Activated T-helper 1 cell treated with anti-CD3 and anti-CD28 coated beads, Interleukin-12 subunit alpha, Interleukin-12 subunit beta, Interleukin-2, Interleukin-4 antibody, amounts not matched to agents 30 ng/mL and 10 ng/mL and 1 ng/mL, durations not matched to agents 14 hours and 24 hours and 36 hours (primary cell): Measurements from ENCODE around the gene TESK2. TPM values are rescaled to one million over a fixed set of nuclear protein-coding genes. Genes with fewer than 3 reads are reported as not detected.
"Not testable (repeated sequence)": the region's sequence is repeated elsewhere in the genome, so short reads cannot be mapped to it uniquely, and the experiment has no call there.

ENCODE experiments used
- DNase-seq: peaks from one replicate; pipeline ENCODE4 v3.0.0; 2021; ENCODE audit warnings: low spot score
- H3K27ac Mint-ChIP-seq: one replicate; pipeline ENCODE4 v1.8.0; 2021; ENCODE audit warnings: mild to moderate bottlenecking, mixed read lengths
- H3K27me3 Mint-ChIP-seq: one replicate; pipeline ENCODE4 v1.8.0; 2022; ENCODE audit warnings: mild to moderate bottlenecking, moderate library complexity, mixed read lengths; ENCODE audit not compliant: insufficient read depth
- H3K36me3 Mint-ChIP-seq: one replicate; pipeline ENCODE4 v1.8.0; 2021; ENCODE audit warnings: low read depth, mixed read lengths
- H3K4me1 Mint-ChIP-seq: one replicate; pipeline ENCODE4 v1.8.0; 2021; ENCODE audit warnings: low read depth, mixed read lengths
- H3K4me3 Mint-ChIP-seq: one replicate; pipeline ENCODE4 v1.8.0; 2021; ENCODE audit warnings: mild to moderate bottlenecking, moderate library complexity, mixed read lengths
- H3K9me3 Mint-ChIP-seq: one replicate; pipeline ENCODE4 v1.8.0; 2021; ENCODE audit warnings: mixed read lengths
- intact Hi-C: fragments of 100-400 bp; cut with micrococcal nuclease; formaldehyde crosslinking; loops from one replicate; pipeline ENCODE4 v1.15.1; 2024
- total RNA-seq: library from RNA; stranded (reverse); gene quantifications from 2 replicates; pipeline ENCODE4 v1.2.3, GENCODE V29; 2022

TESK2 gene, protein sequence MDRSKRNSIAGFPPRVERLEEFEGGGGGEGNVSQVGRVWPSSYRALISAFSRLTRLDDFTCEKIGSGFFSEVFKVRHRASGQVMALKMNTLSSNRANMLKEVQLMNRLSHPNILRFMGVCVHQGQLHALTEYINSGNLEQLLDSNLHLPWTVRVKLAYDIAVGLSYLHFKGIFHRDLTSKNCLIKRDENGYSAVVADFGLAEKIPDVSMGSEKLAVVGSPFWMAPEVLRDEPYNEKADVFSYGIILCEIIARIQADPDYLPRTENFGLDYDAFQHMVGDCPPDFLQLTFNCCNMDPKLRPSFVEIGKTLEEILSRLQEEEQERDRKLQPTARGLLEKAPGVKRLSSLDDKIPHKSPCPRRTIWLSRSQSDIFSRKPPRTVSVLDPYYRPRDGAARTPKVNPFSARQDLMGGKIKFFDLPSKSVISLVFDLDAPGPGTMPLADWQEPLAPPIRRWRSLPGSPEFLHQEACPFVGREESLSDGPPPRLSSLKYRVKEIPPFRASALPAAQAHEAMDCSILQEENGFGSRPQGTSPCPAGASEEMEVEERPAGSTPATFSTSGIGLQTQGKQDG
- total RNA-seq: 1.4 and 1.6 TPM in 2 replicates

DNA sequence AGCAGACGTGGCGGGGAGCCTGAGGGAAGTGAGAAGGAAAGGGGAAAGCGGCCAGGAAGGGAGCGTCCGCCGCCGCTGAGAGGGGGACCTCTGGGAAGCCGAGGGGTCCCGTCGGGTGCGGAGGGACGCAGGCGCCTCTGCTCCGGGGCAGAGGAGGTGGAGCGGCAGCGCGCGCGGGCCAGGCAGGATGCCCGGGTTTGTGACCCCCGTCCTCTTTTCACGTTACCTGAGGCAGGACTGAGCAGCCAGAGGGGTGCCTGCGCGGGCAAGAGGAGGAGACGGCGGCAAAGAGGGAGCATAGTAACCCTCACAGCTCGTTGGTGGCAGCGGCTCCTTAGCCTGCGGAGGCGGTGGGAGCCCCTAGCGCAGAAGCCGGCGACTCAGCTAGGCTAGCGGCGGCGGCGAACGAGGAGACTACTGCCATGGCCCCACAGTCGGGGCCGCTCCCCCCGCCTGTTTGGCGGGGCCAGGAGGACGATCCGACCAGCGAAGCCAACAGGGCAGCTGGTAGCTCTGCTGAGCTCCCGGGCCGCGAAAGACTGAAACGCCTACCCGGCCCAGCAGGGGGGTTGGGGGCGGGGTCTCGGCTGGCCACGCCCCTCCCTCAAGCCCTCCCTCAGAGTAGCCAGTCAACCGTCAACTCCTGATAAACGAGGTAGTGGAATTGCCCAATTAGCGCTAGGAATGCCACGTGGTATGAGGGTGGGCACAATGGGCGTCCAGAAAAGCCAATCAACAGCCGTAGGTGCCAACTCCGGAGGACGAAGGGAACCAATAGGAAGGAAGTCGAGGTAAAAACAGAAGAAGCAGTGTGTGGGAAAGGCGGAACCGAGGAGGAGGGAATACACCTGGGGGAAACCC is at the start of gene TESK2:
Gene TESK2 (minus strand): TSS at position 538 of the 861 bp plus-strand sequence. CDS start 33,378 bp downstream, outside the sequence.
- H3K4me3 Mint-ChIP-seq: no peak within 1 kb of the TSS
- no peaks in the 10 kb centered on the region for H3K9me3 Mint-ChIP-seq
- peaks cover 3% of the 10 kb centered on the region for H3K36me3 Mint-ChIP-seq
- intact Hi-C loops: loop anchor here (1.0 to 5.0 kb wide), 13 partner anchors 9 to 817 kb away; partner anchors contain the start of genes AKR1A1, ARMH1, BTBD19 and CCDC163
- H3K4me1 Mint-ChIP-seq: peaks cover 5% of the 10 kb centered on the region
- peak; percentile 97 for DNase-seq
- no peak within 1 kb of the TSS for H3K27ac Mint-ChIP-seq
- no peaks in the 10 kb centered on the region for H3K27me3 Mint-ChIP-seq

DNA sequence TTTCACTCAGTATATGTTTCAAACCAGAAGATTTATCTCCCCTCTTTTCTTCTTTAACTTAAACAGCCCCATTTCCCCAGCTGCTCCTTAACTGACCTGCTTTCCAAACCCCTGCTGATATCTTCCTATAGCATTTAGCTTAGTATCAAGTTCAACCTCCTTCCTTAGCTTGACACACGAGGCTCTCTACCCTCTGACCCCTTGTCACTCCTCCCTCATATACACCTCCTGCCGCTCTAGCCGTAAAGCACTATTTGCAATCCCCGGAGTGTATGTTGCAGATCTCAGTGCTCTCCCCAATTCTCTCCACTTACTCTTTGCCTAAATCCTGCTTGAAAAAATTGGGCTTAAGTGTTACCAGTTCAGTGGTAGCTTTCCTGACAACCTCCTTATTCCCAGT is 45.9 kb upstream of the TESK2 start:
- peaks cover under 1% of the 10 kb centered on the region for H3K36me3 Mint-ChIP-seq
- H3K4me1 Mint-ChIP-seq: peaks cover 16% of the 10 kb centered on the region
- H3K4me3 Mint-ChIP-seq: no peak overlapping the region
- H3K27me3 Mint-ChIP-seq: peaks cover 6% of the 10 kb centered on the region
- intact Hi-C loops: no loop called here
- H3K9me3 Mint-ChIP-seq: no peaks in the 10 kb centered on the region
- H3K27ac Mint-ChIP-seq: no peak overlapping the region
- no peak for DNase-seq

DNA sequence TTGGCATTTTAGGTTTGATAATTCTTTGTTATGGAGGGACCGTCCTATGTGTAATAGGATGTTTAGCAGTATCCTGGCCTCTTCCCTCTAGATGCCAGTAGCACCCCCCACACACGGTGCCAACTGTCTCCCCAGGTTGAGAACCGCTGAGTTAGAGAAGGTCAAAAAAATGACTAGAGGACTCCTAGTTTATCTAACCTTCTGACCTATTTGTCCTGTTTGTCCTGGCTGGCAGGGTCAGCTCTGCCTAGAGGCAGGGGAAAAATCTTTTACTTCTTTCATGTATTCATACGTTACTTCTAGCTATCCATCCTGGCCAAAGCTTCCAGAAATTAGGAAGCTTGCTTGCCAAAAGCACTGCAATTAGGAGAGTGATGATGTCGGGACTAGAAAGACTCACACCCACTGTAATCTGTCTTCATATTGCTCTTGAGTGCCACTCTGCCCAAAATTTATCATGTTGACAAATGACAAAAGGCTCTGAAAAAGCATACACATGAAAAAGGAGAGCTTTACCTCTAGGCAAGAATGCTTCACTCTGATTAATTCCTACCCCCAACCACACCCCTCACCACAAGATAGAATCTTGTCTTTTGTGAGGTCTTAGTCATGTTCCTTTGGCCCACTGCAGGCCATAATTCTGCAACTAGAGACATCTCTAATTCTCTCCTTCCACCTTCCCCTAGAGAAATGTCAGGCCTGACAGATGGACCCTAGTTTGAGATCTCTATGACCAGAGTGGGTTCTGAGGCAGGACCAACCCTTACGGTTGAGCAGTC is 45.2 kb upstream of the TESK2 start:
- no peak for DNase-seq
- H3K4me1 Mint-ChIP-seq: peaks cover 23% of the 10 kb centered on the region
- peaks cover 1% of the 10 kb centered on the region for H3K36me3 Mint-ChIP-seq
- intact Hi-C loops: no loop called here
- H3K9me3 Mint-ChIP-seq: no peaks in the 10 kb centered on the region
- H3K27me3 Mint-ChIP-seq: peaks cover 6% of the 10 kb centered on the region
- H3K4me3 Mint-ChIP-seq: no peak overlapping the region
- no peak overlapping the region for H3K27ac Mint-ChIP-seq

DNA sequence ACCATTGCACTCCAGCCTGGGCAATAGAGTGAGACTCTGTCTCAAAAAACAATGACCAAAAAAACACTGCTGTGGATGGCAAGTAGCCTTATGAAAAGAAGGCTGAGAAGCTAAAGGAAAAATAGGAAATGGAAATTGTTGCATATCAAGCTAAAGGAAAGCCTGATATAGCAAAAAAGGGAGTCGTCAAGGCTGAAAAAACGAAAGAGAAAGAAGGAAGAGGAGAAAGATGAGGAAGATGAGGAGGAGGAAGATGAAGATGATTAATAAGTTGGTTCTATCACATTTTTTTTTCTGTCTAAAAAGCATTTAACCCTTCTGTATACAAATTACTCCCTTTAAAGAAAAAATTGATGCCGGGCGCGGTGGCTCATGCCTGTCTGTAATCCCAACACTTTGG is 40.9 kb upstream of the TESK2 start:
- Mint-ChIP-seq H3K4me3 (no peak overlapping the region), H3K4me1 (peaks cover 19% of the 10 kb centered on the region), H3K9me3 (no peaks in the 10 kb centered on the region), H3K27ac (peak overlapping the region; percentile 19), H3K36me3 (peaks cover 1% of the 10 kb centered on the region), H3K27me3 (peaks cover 3% of the 10 kb centered on the region)
- DNase-seq: no peak
- intact Hi-C loops: no loop called here

DNA sequence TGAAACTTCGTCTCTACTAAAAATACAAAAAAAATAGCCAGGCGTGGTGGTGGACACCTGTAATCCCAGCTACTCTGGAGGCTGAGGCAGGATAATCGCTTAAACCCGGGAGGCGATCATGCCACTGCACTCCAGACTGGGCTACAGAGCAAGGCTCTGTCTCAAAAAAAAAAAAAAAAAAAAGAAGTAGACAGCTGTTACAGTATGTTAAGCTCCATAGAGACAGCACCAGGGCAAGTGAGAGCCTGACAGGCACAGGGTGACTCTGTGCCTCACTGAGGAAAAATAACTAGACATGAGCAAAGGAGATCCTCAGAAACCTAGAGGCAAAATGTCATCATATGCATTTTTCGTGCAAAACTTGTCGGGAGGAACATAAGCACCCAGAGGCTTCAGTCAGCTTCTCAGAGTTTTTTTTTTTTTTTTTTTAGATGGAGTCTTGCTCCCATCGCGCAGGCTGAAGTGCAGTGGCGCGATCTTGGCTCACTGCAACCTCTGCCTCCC is 39.7 kb upstream of the TESK2 start:
- Mint-ChIP-seq H3K27me3 (peaks cover 6% of the 10 kb centered on the region), H3K36me3 (peaks cover 1% of the 10 kb centered on the region), H3K4me1 (peaks cover 9% of the 10 kb centered on the region), H3K4me3 (no peak overlapping the region), H3K9me3 (no peaks in the 10 kb centered on the region), H3K27ac (no peak overlapping the region)
- intact Hi-C loops: no loop called here
- no peak for DNase-seq

DNA sequence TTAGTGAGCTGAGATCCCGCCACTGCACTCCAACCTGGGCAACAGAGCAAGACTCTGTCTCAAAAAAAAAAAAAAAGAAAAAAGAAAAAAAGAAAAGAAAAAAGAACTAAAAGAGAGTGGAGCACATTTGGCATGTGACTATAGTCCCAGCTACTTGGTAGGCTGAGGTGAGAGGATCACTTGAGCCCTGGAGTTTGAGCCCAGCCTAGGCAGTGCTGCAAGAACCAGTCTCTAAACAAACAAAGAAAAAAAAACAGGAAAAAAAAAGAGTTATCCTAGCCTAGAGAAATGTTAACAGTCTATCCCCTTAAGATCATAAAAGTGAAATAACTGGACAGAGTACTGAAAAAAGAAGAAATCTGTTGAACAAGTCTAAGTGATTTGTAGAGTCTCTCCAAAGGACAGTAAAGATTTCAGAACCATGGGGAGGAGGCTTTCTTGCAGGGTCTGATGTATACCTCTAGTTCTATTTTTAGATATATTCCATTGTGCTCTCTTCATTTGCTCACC is 35.2 kb upstream of the TESK2 start:
- Mint-ChIP-seq H3K4me3 (no peak overlapping the region), H3K36me3 (no peaks in the 10 kb centered on the region), H3K27me3 (peaks cover 4% of the 10 kb centered on the region), H3K27ac (no peak overlapping the region), H3K4me1 (peaks cover 26% of the 10 kb centered on the region), H3K9me3 (no peaks in the 10 kb centered on the region)
- intact Hi-C loops: no loop called here
- no peak for DNase-seq

DNA sequence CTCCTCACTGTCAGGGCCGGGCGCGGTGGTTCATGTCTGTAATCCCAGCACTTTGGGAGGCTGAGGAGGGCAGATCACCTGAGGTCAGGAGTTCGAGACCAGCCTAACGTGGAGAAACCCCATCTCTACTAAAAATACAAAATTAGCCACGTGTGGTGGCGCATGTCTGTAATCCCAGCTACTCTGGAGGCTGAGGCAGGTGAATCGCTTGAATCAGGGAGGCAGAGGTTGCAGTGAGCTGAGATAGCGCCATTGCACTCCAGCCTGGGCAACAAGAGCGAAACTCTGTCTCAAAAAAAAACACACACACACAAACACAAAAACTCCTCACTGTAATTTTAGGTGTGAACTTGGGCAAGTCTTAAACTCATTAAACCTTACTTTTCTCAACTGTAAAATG is 33.0 kb upstream of the TESK2 start:
- not testable (repeated sequence) for DNase-seq, H3K4me3 Mint-ChIP-seq, H3K36me3 Mint-ChIP-seq, H3K9me3 Mint-ChIP-seq, H3K27me3 Mint-ChIP-seq, H3K27ac Mint-ChIP-seq
- intact Hi-C loops: loop anchor here (2.0 to 5.0 kb wide), 4 partner anchors 33 to 793 kb away; partner anchors contain the start of genes BTBD19, DYNLT4, GPBP1L1 and RNU5D-1
- peaks cover 32% of the 10 kb centered on the region for H3K4me1 Mint-ChIP-seq

DNA sequence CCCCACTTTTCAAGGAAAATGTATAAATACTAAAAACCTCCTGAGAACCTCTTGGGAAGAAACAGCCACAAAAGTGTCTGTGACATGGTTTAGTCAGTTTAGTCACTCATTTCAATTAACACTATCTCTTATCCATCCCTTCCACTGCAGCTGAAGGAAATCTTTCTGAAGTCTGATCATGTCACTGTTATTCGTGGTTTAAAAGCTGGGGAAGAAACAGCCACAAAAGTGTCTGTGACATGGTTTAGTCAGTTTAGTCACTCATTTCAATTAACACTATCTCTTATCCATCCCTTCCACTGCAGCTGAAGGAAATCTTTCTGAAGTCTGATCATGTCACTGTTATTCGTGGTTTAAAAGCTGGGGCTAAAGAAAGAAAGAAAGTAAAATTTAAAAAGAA is 32.6 kb upstream of the TESK2 start:
- not testable (repeated sequence) for H3K36me3 Mint-ChIP-seq, DNase-seq, H3K9me3 Mint-ChIP-seq, H3K27me3 Mint-ChIP-seq
- H3K4me3 Mint-ChIP-seq: peak overlapping the region; percentile 98
- intact Hi-C loops: loop anchor here (2.0 to 5.0 kb wide), 4 partner anchors 33 to 793 kb away; partner anchors contain the start of genes BTBD19, DYNLT4, GPBP1L1 and RNU5D-1
- peaks cover 36% of the 10 kb centered on the region for H3K4me1 Mint-ChIP-seq
- peak overlapping the region; percentile 91 for H3K27ac Mint-ChIP-seq

DNA sequence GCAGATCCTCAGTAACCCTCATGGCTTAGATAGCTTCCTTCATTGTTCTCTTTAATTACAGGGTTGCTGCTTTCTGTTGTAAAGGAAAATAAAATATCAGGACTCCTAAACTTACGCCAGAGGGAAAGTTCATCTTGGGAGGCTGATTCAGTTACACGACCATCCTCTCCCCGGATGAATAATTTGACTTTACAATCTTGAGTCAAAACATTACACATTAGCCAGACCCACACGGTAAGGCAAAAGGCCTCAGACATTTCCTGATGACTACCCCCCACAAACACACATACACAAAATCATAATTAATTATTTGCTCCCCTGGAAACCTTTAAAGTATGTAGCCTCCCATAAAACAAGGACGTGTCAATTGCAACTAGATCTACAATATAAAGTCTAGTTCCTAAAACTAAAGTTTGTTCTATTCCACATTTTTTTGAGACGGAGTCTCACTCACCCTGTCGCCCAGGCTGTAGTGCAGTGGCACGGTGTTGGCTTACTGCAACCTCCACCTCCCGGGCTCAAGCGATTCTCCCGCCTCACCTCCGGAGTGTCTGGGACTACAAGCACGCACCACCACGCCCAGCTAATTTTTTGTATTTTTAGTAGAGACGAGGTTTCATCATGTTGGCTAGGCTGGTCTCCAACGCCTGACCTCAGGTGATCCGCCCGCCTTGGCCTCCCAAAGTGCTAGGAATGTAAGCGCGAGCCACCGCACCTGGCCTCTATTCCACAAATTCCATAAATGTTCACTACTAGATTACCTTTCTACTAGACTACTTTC is 31.6 kb upstream of the TESK2 start:
- DNase-seq: no peak
- intact Hi-C loops: loop anchor here (2.0 to 5.0 kb wide), 4 partner anchors 32 to 792 kb away; partner anchors contain the start of genes BTBD19, DYNLT4, GPBP1L1 and RNU5D-1
- H3K27ac Mint-ChIP-seq: peak overlapping the region; percentile 91
- peaks cover 10% of the 10 kb centered on the region for H3K36me3 Mint-ChIP-seq
- H3K4me3 Mint-ChIP-seq: peak overlapping the region; percentile 98
- no peaks in the 10 kb centered on the region for H3K9me3 Mint-ChIP-seq
- peaks cover 4% of the 10 kb centered on the region for H3K27me3 Mint-ChIP-seq
- H3K4me1 Mint-ChIP-seq: peaks cover 38% of the 10 kb centered on the region

DNA sequence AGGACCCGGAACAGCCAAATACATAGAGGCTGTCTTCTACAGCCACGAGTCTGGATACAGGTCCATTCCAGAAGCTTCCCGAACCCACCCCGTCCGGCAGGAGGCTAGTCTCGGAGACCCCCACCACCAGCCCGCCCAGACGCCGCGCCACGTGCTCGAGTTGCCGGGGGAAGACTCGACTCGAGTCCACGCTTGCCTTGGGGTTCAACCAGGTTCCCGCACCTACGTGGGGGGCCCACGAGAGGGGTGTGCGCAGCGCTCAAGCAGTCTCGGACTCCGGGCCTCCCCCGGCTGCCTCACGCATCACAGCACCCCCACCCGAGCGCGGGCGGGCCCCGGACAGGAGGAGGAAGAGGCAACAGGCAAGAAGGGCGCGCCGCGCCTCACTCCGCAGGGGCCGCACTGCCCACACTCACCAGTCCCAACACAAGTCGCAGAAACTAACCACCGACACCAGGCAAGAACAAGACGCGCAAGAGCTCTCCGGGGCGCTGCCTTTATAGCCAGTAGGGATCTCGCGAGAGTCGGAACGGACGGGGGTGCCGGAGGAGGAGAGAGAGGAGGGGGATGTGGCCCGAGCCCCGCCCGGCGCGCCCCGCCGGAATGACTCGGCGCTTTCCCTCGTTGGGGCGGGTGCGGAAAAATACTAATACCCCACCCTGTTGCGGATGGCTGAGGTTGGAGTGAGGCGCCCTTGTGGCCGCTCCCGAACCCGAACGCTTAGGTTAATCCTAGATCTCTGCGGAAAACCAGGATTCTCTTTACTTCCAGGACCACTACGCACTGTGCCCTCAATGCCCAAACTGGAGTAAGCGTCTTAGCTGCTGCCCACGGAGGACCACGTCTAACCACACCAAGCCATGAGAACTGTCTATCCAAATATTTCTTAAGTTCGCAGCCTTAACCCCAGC is 30.7 kb upstream of the TESK2 start, which contains the start of gene PRDX1:
Gene PRDX1 (minus strand): TSS at position 472 of the 911 bp plus-strand sequence. CDS start 2,841 bp downstream, outside the sequence.
- H3K27ac Mint-ChIP-seq: peak within 1 kb of the TSS; percentile 91
- H3K9me3 Mint-ChIP-seq: no peaks in the 10 kb centered on the region
- H3K36me3 Mint-ChIP-seq: peaks cover 16% of the 10 kb centered on the region
- peaks cover 2% of the 10 kb centered on the region for H3K27me3 Mint-ChIP-seq
- peak within 1 kb of the TSS; percentile 98 for H3K4me3 Mint-ChIP-seq
- intact Hi-C loops: loop anchor here (1.0 to 5.0 kb wide), 11 partner anchors 9 to 791 kb away; partner anchors contain the start of genes AKR1A1, BTBD19, CCDC163 and DYNLT4
- peak; percentile 97 for DNase-seq
- H3K4me1 Mint-ChIP-seq: peaks cover 44% of the 10 kb centered on the region
